GM12872 (cell line): Measurements from ENCODE around the gene VMP1.

Experiments
- TF ChIP-seq, protein P1 (sequence below): IDR thresholded peaks from 3 replicates; pipeline ENCODE4 v1.5.1; 2011; ENCODE audit warnings: low read depth, mild to moderate bottlenecking, low read length, moderate library complexity; ENCODE audit not compliant: insufficient read depth

The VMP1 gene

DNA sequence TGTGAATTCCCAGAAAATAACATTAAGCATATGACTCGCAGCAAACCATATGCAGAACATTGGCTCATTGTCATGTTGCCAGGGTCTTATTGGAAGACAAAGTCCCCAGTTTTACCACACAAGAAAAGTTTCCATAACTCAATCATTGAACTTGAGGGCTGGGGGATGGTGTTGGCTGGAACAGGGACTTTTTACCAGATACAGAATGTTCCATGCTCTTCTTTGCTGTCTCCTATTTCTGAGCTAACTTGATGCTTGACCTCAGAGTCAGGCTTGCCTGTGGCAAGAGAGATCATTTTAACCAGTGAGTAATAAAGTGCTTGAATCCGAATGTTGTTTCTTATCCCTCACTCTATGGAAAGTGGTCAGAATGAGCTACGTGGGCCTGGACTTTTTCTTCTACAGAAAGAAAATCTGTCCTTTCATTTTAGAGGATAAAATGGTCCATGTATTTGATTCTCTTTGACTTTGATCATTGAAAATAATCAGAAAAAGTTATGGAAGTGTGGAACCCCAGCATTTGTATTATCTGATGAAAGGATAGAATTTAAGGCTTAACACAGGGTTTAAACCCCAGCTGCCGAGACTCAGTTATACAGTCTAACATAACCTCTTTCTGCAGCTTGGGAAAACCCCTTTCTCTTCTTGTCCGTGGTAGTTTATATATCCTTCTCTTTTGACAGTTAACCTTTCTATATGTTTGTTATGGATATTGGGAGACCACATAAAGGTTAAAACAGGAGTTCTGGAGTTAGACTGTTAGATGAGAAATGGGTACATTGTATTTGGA, 118.3 kb downstream of the VMP1 start:
- TF ChIP-seq, protein P1, sequence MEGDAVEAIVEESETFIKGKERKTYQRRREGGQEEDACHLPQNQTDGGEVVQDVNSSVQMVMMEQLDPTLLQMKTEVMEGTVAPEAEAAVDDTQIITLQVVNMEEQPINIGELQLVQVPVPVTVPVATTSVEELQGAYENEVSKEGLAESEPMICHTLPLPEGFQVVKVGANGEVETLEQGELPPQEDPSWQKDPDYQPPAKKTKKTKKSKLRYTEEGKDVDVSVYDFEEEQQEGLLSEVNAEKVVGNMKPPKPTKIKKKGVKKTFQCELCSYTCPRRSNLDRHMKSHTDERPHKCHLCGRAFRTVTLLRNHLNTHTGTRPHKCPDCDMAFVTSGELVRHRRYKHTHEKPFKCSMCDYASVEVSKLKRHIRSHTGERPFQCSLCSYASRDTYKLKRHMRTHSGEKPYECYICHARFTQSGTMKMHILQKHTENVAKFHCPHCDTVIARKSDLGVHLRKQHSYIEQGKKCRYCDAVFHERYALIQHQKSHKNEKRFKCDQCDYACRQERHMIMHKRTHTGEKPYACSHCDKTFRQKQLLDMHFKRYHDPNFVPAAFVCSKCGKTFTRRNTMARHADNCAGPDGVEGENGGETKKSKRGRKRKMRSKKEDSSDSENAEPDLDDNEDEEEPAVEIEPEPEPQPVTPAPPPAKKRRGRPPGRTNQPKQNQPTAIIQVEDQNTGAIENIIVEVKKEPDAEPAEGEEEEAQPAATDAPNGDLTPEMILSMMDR, result no peak

DNA sequence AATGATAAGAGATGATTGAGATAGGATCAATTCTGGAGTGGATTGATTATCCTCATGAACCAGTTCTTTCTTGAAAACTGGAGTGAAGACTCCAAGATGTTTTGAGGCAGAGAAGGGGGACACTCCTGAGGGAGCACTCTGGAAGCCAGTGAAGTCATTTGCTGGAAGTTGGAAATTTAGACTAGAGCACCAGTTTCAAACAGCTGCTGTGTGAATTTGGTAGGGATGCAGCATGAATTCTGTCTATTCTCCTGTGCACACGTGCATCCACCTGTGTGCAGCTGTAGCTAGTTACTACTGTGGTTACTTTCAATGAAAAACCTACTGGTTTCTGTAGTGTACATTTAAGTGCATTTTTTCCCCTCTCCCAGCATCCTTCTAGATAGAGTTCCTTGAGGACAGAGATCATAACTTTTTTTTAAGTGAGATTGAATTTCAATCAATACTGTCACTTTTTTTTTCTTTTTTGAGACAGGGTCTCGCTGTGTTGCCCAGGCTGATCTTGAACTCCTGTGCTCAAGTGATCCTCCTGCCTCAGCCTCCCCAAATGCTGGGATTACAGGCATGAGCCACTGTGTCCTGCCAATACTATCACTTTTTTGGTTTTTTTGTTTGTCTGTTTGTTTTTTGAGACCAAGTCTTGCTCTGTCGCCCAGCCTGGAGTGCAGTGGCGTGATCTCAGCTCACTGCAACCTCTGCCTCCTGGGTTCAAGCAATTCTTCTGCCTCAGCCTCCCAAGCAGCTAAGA, 119.4 kb downstream of the VMP1 start:
- TF ChIP-seq, protein P1, result no peak

DNA sequence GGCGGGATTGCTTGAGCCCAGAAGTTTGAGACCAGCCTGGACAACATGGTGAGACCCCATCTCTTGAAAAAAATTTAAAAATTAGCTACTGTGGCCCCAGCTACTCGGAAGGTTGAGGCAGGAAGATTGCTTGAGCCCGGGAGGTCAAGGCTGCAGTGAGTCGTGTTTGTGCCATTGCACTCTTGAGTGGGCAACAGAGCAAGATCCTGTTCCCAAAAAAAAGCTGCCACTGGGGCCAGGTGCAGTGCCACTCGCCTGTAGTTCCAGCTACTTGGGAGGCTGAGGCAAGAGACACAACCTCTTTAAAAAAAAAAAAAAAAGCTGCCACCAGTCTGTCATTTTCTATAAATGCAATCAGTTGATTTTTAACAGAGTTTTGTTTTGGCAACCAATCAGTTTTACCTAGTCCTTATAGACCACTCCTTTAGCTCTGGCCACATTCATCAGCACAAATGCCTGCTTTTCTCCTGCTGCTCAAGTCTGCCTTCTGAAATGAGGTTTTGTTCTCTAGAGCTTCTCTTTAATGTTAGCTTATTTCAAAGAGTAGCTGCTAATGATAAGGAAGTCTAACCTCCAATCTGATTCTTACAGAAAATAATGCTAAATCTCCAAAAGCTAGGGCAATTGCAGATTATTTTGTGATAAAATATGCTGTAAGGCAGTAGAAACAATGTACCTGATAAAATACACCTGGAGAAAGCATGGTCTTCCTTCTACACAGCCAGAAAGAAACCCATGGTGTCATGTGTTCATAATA, 120.4 kb downstream of the VMP1 start:
- TF ChIP-seq, protein P1, result no peak

DNA sequence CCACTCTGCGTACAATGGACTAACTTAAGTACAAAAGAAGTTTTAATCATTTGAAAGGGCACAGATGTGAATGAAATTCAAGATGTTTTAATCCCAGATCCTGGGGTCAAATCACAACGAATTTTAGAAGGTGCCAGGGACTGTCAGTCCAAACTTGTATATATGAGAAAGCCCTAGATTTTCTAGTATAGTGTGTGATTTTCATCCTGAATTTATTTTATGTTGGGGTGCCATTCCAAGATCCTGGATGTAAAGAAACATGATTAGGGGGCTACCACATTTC, 121.0 kb downstream of the VMP1 start:
- TF ChIP-seq, protein P1, result no peak

DNA sequence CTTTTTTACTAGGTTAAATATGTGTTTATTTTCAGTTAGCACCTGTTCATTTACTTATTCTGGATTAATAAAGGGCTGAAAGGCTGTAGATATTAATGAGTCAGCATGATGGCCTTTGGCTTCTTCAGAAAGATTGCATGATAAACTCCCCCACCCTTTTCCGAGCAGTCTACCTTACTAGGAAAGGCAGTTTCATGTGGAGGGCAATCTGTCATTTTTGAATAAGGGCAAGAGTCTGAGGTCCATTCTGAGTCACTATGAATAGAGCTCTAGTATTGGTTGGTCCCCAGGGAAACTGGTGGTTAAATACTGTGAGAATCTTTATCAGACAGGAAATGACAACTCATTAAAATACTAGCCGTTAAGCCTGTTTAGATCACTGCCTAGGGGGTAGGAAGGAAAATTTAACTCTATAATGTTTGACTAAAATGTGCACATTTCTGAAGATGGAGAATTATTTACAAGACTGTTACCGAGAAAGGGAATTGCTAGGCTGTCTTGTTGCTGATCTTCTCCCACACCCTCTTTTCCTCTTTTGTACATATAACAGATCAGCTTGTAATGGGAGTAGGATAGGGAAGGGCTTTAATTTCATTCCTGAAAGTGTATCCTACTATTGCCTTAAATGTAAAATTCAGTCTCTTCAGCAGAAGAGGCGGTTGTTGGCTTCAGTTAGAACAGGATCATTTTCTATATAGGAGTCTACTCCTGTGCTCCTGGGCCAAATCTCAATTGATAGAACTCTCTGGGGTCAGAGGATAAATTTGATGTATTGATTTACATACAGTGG, 122.0 kb downstream of the VMP1 start:
- TF ChIP-seq, protein P1, result no peak

DNA sequence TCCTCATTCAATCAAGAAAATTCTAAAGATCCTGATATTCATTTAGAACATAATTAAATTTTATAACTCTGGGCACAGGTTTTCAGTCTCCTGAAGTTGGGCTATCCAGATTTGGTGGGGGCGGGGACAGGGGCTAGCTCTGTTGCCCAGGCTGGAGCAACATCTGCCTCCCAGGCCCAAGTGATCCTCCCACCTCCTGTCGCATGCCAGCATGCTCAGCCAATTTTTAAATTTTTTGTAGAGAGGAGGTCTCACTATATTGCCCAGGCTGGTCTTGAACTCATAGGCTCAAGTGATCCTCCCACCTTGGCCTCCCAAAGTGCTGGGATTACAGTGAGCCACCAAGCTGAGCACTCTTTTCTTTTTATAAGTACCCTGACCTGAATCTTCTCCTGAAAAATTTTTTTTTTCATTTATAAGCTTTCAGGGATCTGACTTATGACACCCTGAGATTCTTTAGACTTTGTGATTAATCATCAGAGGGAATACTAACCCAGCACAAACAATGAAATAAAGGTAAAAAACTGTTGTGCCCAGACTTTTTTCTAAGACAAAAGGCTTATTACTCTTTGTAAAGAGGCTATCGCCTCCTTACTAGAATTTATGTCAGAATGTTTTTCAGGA, 122.7 kb downstream of the VMP1 start:
- TF ChIP-seq, protein P1, result no peak
